ENCODE data around the gene HOXB6.

DNA sequence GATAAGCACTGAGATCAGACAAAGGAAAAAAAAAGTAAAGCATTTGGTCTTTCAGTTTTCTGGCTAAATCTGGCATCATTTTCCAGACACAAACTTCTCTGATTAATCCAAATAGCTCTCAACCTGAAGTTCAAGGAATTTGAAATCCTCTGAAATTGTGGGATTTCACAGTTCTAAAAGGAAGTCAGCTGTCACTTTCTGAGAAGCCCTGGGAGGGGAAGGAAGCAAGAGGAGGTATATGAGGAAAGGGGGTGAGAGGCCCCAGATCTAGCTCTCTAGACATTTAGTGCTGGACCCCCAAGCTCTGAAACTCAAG is 38.9 kb upstream of the HOXB6 start:
- no peak for TF ChIP-seq POLR2AphosphoS5 (IDR thresholded peaks at IDR 0.05; ENCODE audit: borderline replicate concordance, low read depth, low read length)
- TF ChIP-seq EZH2 (IDR thresholded peaks at IDR 0.05): no peak
- TF ChIP-seq FOXP2 (optimal IDR thresholded peaks at IDR 0.05; ENCODE audit: control extremely low read depth, extremely low read length, insufficient read depth): no peak

All from SK-N-MC (cell line).